Measurements from ENCODE around the gene NTMT2.

The NTMT2 gene

GRCh38 chr1:170200621-170201397 lies 55.0 kb downstream of the NTMT2 start:
- H3K4me3 ChIP-seq (ENCODE audit: low read depth, low read length) = no peak overlapping the region
- POLR2A ChIA-PET = no interaction called here
- CTCF ChIA-PET = interaction anchor here (0.7 kb wide), 1 partner anchor 10 kb away, joined by 3 read pairs; no protein-coding TSS in a partner anchor
- no peak overlapping the region for H3K27ac ChIP-seq (ENCODE audit: extremely low read depth, low read depth, low read length)
- no peaks in the 10 kb centered on the region for H3K9me3 ChIP-seq (ENCODE audit: control insufficient read depth, insufficient read depth, low read depth, low read length)
- no peaks in the 10 kb centered on the region for H3K36me3 ChIP-seq (ENCODE audit: control insufficient read depth in 2 of 2, insufficient read depth in 1 of 2, low read length in 2 of 2)
- no peaks in the 10 kb centered on the region for H3K4me1 ChIP-seq (ENCODE audit: control insufficient read depth, insufficient read depth, low read length)
- TF ChIP-seq ZNF341 (tag by site-specific recombination; IDR thresholded peaks at IDR 0.05; ENCODE audit: low read depth) (no peak), ZNF791 (tag by site-specific recombination; IDR thresholded peaks at IDR 0.05) (no peak), ZBTB21 (tag by site-specific recombination; IDR thresholded peaks at IDR 0.05) (no peak), ZBTB26 (tag by site-specific recombination; optimal IDR thresholded peaks at IDR 0.05) (no peak), ZNF629 (tag by site-specific recombination; IDR thresholded peaks at IDR 0.05) (no peak), ZNF837 (tag by site-specific recombination; IDR thresholded peaks at IDR 0.05) (no peak), ZNF580 (tag by site-specific recombination; IDR thresholded peaks at IDR 0.05) (no peak), ZNF549 (tag by site-specific recombination; IDR thresholded peaks at IDR 0.05) (no peak), WT1 (tag by site-specific recombination; IDR thresholded peaks at IDR 0.05) (no peak), OVOL3 (tag by site-specific recombination; IDR thresholded peaks at IDR 0.05) (no peak)
- TF ChIP-seq, protein P1, sequence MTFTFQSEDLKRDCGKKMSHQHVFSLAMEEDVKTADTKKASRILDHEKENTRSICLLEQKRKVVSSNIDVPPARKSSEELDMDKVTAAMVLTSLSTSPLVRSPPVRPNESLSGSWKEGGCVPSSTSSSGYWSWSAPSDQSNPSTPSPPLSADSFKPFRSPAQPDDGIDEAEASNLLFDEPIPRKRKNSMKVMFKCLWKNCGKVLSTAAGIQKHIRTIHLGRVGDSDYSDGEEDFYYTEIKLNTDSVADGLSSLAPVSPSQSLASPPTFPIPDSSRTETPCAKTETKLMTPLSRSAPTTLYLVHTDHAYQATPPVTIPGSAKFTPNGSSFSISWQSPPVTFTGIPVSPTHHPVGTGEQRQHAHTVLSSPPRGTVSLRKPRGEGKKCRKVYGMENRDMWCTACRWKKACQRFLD (tag by site-specific recombination; IDR thresholded peaks at IDR 0.05) = no peak
- TF ChIP-seq, protein P2, sequence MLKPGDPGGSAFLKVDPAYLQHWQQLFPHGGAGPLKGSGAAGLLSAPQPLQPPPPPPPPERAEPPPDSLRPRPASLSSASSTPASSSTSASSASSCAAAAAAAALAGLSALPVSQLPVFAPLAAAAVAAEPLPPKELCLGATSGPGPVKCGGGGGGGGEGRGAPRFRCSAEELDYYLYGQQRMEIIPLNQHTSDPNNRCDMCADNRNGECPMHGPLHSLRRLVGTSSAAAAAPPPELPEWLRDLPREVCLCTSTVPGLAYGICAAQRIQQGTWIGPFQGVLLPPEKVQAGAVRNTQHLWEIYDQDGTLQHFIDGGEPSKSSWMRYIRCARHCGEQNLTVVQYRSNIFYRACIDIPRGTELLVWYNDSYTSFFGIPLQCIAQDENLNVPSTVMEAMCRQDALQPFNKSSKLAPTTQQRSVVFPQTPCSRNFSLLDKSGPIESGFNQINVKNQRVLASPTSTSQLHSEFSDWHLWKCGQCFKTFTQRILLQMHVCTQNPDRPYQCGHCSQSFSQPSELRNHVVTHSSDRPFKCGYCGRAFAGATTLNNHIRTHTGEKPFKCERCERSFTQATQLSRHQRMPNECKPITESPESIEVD (tag by site-specific recombination; IDR thresholded peaks at IDR 0.05) = no peak

- no peaks in the 10 kb centered on the region for H3K36me3 ChIP-seq (ENCODE audit: control insufficient read depth in 2 of 2, insufficient read depth in 1 of 2, low read length in 2 of 2)
- H3K4me1 ChIP-seq (ENCODE audit: control insufficient read depth, insufficient read depth, low read length) = no peaks in the 10 kb centered on the region
- H3K4me3 ChIP-seq (ENCODE audit: low read depth, low read length) = no peak overlapping the region
- TF ChIP-seq ZNF843 (tag by site-specific recombination; IDR thresholded peaks at IDR 0.05) (no peak), ZNF768 (tag by site-specific recombination; IDR thresholded peaks at IDR 0.05) (no peak), ZNF426 (tag by site-specific recombination; IDR thresholded peaks at IDR 0.05) (no peak), ZNF24 (tag by site-specific recombination; IDR thresholded peaks at IDR 0.05) (no peak), SCRT2 (tag by site-specific recombination; IDR thresholded peaks at IDR 0.05) (no peak), ZNF529 (tag by site-specific recombination; IDR thresholded peaks at IDR 0.05; ENCODE audit: insufficient replicate concordance) (no peak)
- CTCF ChIA-PET = no interaction called here
- no peaks in the 10 kb centered on the region for H3K9me3 ChIP-seq (ENCODE audit: control insufficient read depth, insufficient read depth, low read depth, low read length)
- no peak overlapping the region for H3K27ac ChIP-seq (ENCODE audit: extremely low read depth, low read depth, low read length)
- POLR2A ChIA-PET = no interaction called here
Observed at GRCh38 chr1:170203693-170204092, 57.9 kb downstream of the NTMT2 start.
